Measurements from ENCODE around the gene RBM4.
"Not testable (repeated sequence)": the region's sequence is repeated elsewhere in the genome, so short reads cannot be mapped to it uniquely, and the experiment has no call there.

DNA sequence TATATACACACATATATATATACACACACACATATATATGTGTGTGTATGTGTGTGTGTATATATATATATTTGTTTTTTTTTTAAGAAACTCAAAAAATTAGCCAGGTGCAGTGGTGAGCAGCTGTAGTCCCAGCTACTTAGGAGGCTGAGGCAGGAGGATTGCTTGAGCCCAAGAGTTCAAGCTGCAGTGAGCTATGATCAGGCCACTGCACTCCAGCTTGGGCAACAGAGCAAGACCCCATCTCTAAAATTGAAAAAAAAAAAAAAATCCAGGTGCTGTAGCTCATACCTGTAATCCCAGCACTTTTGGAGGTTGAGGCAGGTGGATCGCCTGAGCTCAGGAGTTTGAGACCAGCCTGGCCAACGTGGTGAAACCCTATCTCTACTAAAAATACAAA, 49.2 kb upstream of the RBM4 start:
- TF ChIP-seq, protein P1, sequence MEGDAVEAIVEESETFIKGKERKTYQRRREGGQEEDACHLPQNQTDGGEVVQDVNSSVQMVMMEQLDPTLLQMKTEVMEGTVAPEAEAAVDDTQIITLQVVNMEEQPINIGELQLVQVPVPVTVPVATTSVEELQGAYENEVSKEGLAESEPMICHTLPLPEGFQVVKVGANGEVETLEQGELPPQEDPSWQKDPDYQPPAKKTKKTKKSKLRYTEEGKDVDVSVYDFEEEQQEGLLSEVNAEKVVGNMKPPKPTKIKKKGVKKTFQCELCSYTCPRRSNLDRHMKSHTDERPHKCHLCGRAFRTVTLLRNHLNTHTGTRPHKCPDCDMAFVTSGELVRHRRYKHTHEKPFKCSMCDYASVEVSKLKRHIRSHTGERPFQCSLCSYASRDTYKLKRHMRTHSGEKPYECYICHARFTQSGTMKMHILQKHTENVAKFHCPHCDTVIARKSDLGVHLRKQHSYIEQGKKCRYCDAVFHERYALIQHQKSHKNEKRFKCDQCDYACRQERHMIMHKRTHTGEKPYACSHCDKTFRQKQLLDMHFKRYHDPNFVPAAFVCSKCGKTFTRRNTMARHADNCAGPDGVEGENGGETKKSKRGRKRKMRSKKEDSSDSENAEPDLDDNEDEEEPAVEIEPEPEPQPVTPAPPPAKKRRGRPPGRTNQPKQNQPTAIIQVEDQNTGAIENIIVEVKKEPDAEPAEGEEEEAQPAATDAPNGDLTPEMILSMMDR (conservative IDR thresholded peaks at IDR 0.05; ENCODE audit: low read depth, low read length), result not testable (repeated sequence)
- TF ChIP-seq EZH2phosphoT487 (IDR thresholded peaks at IDR 0.05; ENCODE audit: borderline replicate concordance, low read length); EZH2 (IDR thresholded peaks at IDR 0.05; ENCODE audit: low read length, unreplicated experiment): not testable (repeated sequence)
